Endothelial cell of coronary artery (primary cell): ENCODE results near the gene R3HDM1. TPM values are rescaled to one million over a fixed set of nuclear protein-coding genes. Genes with fewer than 3 reads are reported as not detected.

Experiments used
- total RNA-seq: library from RNA; depleted of rRNA; stranded (reverse); fragments of >200 nt; gene quantifications from 2 replicates; pipeline ENCODE4 v1.2.3, GENCODE V29; 2014

R3HDM1 gene
- 4.7 and 7.1 TPM in 2 replicates for total RNA-seq

GRCh38 chr2:135531231-135532197 lies at the start of gene R3HDM1:
Gene R3HDM1 (plus strand): TSS chr2:135531484. CDS start chr2:135604846, 73,362 bp downstream.

GRCh38 chr2:135530313-135531230 lies 712 bp upstream of the R3HDM1 start, which contains the start of gene ZRANB3:
Gene ZRANB3 (minus strand): TSS chr2:135531218.

GRCh38 chr2:135741395-135742324 lies 210.4 kb downstream of the R3HDM1 start, which contains the start of gene UBXN4:
Gene UBXN4 (plus strand): TSS chr2:135741855. CDS start chr2:135741930, 75 bp downstream.

Other genes with a start within 250 kb of the R3HDM1 start
- 6.7 and 8.9 TPM in 2 replicates for gene ZRANB3, start 266 bp upstream of the R3HDM1 start, total RNA-seq
- 60.8 and 72.3 TPM in 2 replicates for gene UBXN4, start 210.4 kb downstream of the R3HDM1 start, total RNA-seq